GM18519 (cell line): ENCODE measurements around the gene LHB.
"Not testable (repeated sequence)": the region's sequence is repeated elsewhere in the genome, so short reads cannot be mapped to it uniquely, and the experiment has no call there.

Experiments used
- ATAC-seq: cut with Tn5 transposase; IDR thresholded peaks from one replicate; pipeline ENCODE4 v1.9.1; 2021; ENCODE audit warnings: mild to moderate bottlenecking, moderate library complexity; ENCODE audit not compliant: unreplicated experiment, low FRiP score

The LHB gene

GRCh38 chr19:49017041-49017665, at the start of gene LHB:
Gene LHB (minus strand): TSS chr19:49017091. CDS start chr19:49017081, 10 bp downstream.
- ATAC-seq = no peak

DNA sequence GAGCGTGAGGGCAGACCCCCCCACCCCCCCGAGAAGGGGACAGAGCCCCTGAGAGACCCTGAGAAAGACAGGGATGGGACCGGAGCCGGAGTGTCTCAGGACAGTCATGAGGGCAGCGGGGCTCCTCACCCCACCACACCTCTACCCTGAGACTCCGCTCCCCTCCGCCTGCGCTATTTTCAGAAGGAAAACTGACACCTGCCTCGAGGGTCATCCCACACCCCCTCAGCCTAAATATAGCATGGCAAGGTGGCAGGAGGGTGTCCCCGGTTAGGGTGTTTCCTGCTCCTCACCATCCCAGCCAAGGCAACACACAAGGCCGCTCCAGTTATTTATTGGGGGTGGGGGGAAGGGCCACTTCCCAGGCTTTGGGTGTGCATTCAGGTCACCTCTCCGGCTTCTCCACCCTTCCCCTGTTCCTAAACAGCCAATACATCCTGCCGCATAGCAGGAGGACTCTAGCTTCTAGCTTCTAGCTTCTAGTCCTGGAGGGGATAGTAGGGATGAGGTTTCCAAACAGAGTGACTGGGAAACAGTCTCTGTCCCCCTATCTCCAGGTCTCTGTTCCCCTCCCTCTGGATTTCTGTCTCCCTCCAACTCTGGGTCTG, 49.1 kb upstream of the LHB start:
- ATAC-seq = no peak

DNA sequence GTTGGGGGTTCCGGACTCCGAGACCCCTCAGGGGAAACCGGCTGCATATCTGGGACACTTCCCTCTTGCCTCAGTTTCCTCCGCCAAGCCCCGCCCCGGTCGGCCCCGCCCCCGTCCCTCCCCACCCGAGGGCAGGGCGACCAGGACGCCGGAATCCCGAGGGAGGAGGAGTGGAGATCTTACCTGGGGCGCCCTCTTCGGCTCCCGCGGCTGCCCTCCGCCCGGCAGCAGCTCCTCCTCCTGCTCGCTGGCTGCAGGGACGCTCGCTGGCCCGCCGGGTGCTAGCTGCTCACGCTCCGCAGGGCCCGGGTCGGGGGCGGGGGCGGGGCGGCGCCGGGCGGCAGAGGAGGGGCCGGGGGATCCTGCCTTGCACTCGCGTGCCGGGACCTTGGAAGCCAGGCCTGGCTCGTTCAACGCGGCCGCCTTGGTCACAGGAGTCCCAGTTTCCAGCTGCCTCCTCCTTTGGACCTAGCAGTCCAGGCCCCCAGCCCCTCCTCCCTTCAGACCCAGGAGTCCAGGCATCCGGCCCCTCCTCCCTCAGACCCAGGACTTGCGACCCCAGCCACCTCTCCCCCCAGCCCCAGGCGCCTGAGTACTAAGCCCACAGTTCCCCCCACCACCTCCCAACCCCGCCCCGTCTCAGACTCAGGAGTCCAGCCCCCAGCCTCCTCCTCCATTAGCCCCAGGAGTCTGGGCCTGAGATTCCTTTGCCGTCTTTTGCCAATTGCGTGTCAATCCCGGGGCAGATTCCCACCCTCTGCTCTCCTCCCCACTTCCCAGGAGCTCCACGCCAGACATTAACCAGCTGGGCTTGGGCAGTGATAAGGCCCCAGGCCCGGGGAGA, 48.1 kb upstream of the LHB start, which contains the start of gene NTF4:
NTF4 (minus strand) TSS at position 51 of the 844 bp plus-strand sequence. CDS start 2,821 bp downstream, outside the sequence.
- ATAC-seq = no peak

DNA sequence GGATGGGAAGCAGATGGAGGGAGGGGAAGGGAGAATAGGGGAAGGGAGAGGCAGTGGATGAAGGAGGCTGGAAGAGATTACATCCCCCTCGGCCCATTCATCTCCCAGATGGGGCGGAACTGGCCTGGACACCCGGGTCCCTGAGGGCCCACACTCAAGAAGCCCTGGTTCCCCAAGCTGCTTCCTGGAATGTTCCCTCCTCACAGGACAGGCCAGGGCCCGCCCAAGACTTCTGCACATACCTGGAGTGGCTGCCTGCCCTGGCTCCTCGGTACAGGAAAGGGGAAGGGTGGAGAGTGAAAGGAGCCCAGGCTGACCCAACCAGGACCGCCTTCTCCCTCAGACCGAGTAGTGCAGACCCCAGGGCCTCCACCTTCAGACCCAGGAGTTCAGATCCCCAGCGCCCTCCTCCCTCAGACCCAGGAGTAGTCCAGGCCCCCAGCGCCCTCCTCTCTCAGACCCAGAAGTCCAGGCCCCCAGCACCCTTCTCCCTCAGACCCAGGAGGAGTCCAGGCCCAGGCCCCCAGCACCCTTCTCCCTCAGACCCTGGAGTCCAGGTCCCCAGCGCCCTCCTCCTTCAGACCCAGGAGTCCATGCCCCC, 47.2 kb upstream of the LHB start:
- no peak for ATAC-seq

DNA sequence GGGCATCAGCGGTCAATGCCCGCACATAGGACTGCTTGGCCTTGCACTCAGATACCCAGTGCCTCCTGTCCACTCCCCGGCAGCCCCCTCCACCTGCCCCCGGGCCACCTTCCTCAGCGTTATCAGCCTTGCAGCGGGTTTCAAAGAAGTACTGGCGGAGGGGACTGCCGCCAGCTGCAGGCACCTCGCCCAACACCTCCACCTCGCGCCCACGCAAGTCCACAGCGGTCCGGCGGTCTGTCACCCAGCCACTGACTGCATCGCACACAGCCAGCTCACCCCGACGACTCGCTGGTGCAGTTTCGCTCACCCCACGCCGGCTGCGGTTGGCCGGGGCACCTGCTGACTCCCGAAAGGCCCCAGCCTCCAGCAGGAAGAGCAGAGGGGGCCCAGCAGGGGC, 44.6 kb upstream of the LHB start:
- ATAC-seq = no peak

DNA sequence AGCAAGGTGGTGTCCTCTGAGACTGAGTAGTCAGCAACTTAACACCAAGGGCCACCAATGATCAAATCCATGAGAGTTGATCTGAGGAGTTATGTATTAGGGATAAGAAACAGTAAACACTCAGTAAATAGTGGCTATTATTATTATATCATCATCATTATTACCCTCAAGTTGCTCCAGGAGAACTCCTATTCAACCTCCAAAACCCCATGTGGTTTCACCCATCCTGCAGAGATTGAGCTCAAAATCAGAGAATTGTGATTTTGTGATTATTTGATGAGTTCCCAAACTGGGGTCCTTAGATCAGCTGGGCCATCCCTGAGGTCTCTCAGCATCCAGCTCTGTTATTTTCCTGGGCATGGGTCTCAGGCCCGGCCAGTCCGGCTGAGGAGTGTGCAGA, 44.1 kb upstream of the LHB start:
- no peak for ATAC-seq

- ATAC-seq = no peak
Measured at GRCh38 chr19:49059053-49059452, 42.2 kb upstream of the LHB start.

DNA sequence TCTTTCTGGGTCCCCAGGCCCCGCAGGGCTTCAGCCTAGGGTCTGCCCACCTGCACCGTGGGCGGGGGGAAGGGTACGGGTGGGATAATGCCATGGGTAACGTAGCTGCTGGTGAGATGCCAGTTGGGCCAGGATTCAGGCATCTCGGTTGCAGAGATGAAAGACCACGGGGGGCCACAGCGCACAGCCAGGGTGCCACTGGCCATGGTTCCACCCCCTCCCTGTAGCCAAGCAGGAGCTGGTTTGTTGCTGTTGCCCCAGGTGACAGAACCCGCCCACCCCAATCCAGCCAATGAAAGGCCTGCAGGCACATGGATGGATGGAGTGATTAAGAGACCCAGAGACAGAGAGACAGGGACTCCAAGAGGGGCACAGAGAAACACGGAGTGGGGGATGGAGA, 41.7 kb upstream of the LHB start:
- ATAC-seq = no peak

GRCh38 chr19:49057636-49058234, 40.8 kb upstream of the LHB start, which contains the start of gene CGB7:
Gene CGB7 (minus strand): TSS chr19:49057749. CDS start chr19:49055375, 2,374 bp downstream.
- no peak for ATAC-seq

DNA sequence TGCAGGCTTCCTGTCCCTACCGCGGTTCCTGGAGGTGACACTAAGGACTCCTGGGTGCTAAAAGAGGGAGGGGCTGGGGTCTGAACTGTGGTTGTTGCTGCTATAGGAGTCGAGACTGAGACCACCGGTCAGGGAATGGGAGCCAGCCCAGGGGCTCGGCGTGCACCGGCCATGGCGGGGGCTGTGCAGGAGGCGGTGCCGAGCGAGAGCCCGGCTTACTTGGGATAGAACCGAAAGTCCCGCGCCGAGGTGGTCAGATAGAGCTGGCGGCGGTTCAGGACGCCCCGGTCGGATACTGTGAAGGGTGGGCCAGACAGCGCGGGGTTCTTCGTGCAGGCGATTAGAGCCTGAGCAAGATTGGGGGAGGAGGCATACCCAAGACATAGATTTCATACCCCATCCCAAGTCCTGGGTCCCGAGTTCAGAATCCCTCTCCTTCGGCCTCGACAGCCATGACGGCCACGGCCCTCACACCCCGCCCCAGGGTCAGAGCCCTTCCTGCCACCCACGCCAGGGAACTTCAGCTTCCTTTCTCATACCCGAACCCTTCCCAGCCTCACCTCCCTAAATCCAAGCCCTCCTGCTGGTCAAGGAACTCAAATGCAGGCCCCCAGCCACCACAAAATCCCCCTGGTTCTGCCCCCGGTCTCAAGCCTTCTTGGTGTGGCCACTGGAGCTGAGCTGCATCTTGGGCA, 40.2 kb upstream of the LHB start:
- ATAC-seq = not testable (repeated sequence)

DNA sequence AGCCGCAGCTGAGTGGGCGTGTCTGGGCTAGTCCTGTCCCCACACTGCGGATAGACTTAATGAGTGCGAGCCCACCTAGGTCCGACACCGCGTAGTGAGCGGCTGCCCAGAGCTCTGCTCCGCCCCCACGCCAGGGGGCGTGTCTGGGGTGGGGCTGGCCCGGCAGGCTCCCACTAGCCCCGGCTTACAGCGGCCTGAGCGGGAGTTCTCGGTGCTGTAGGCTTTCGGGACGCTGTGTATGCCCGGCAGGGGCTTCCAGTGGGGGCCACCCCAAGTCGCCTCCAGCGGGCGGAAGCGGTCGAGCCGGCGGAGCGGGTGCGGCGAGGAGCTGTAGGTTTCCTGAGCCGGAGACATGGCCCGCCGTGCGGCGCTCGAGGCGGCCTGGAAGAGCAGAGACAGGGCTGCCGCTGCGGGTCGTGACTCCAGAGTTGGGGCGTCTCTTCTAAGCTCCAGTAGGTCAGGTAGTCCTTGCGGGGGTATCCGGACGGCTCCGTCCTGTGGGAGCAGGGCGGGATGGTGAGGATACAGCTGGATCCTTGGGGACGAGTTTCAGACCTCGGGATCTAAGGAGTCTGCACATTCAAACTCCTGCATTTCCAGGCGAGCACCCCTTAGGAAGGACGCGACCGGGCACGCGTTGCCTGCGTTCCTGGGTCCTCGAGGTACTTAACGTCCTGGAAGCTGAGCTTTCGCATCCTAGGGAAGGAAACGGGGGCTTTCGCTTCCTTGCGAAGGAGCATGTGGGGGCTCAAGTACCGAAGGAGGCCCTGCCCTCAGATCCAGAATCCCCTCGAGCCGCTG, 39.4 kb upstream of the LHB start:
- ATAC-seq = no peak

GRCh38 chr19:49050376-49051033, 33.6 kb upstream of the LHB start:
- ATAC-seq = not testable (repeated sequence)

- not testable (repeated sequence) for ATAC-seq
Measured at GRCh38 chr19:49049834-49050233, 32.9 kb upstream of the LHB start.

- not testable (repeated sequence) for ATAC-seq
Measured at GRCh38 chr19:49049011-49049410, 32.1 kb upstream of the LHB start, which contains the start of gene CGB8. Gene CGB8 (minus strand): TSS chr19:49049111. CDS start chr19:49048739, 372 bp downstream.

- ATAC-seq = not testable (repeated sequence)
Measured at GRCh38 chr19:49043548-49043947, 26.7 kb upstream of the LHB start, which contains the start of gene CGB5. Gene CGB5 (plus strand): TSS chr19:49043848. CDS start chr19:49044210, 362 bp downstream.

- not testable (repeated sequence) for ATAC-seq
Measured at GRCh38 chr19:49042666-49043065, 25.8 kb upstream of the LHB start.

DNA sequence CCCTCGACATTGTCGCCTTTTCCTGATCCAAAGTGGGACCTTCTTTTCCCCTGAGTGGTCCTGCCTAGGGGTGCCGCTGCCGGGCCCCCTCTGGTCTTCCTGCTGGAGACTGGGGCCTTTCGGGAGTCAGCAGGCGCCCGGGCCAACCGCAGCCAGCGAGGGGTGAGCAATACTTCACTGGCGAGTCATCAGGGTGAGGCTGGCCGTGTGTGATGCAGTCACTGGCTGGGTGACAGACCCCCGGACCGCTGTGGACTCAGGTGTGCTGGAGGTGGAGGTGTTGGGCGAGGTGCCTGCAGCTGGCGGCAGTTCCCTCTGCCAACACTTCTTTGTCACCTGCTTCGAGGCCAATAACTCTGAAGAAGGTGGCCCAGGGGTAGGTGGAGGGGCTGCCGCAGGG, 25.3 kb upstream of the LHB start:
- no peak for ATAC-seq

GRCh38 chr19:49039736-49040135, 22.8 kb upstream of the LHB start:
- not testable (repeated sequence) for ATAC-seq
